ENCODE data around the gene RUBCNL. TPM values are rescaled to one million over a fixed set of nuclear protein-coding genes. Genes with fewer than 3 reads are reported as not detected.

Gene RUBCNL
- total RNA-seq, 1 donor from 2014 or later, result 2.9 TPM

DNA sequence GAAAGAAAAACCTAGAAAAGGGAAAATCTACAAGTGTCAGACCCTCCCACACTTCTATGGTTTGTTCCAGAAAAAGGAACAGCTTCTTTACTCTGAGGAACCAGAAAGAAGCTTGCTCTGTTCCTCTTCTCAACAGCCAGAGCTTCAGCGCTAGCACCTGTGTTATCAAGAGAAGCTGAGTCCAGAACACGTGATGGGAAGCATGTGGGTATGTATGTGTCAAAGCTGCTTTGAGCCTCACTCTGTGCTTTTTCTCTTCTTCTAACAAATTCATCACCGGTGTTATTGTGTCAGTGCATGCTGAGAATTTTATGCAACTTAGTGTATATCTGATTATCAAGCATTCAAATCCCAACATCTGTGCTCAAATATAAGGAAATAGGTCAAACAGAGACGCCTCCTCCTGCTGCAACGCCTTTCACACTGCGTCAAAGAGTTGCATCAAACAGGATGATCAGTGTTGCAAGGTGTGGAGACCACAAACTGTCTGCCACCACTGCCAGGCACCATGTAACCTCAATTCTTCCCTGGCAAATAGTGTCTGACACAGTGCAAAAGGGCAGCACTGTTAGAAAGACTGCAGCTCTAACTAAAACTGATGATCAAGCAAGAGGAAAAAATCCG is 91.4 kb downstream of the RUBCNL start:
- no peaks in the 10 kb centered on the region for H3K9me3 ChIP-seq
- peak overlapping the region; percentile 70 for H3K27ac ChIP-seq
- peaks cover 23% of the 10 kb centered on the region for H3K4me1 ChIP-seq
- ATAC-seq (peak; percentile 85), DNase-seq (no peak)
- H3K4me3 ChIP-seq, result no peak overlapping the region
- TF ChIP-seq, protein P1, sequence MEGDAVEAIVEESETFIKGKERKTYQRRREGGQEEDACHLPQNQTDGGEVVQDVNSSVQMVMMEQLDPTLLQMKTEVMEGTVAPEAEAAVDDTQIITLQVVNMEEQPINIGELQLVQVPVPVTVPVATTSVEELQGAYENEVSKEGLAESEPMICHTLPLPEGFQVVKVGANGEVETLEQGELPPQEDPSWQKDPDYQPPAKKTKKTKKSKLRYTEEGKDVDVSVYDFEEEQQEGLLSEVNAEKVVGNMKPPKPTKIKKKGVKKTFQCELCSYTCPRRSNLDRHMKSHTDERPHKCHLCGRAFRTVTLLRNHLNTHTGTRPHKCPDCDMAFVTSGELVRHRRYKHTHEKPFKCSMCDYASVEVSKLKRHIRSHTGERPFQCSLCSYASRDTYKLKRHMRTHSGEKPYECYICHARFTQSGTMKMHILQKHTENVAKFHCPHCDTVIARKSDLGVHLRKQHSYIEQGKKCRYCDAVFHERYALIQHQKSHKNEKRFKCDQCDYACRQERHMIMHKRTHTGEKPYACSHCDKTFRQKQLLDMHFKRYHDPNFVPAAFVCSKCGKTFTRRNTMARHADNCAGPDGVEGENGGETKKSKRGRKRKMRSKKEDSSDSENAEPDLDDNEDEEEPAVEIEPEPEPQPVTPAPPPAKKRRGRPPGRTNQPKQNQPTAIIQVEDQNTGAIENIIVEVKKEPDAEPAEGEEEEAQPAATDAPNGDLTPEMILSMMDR (IDR thresholded peaks at IDR 0.05), result no peak
- intact Hi-C loops (cut with DNase I), result no loop called here
- no peaks in the 10 kb centered on the region for H3K36me3 ChIP-seq
- no peaks in the 10 kb centered on the region for H3K27me3 ChIP-seq

DNA sequence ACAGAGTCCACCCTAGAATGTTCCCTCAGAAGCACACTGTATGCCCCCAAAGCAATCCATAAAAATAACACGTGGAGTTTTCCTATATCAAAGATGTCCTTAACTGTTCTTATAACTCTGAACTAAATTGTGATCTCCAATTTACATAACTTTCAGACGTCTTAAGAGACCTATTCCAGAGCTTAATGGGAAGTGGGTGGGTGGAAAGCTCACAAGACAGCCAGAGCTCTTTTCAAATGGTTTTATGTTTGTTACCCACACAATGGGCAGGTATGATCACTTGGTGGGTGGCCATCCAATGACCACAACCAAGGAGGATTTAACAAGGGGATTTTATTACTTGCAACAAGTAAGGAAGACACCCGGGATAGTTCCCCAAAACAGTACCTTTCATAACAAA is 93.6 kb downstream of the RUBCNL start:
- H3K36me3 ChIP-seq, result no peaks in the 10 kb centered on the region

More for the DNA sequence above, 93.6 kb downstream of the RUBCNL start:
- Histone ChIP-seq H3K9me3 (no peaks in the 10 kb centered on the region), H3K27ac (no peak overlapping the region), H3K4me3 (no peak overlapping the region), H3K27me3 (no peaks in the 10 kb centered on the region), H3K4me1 (peaks cover 22% of the 10 kb centered on the region)
- TF ChIP-seq, protein P1 (IDR thresholded peaks at IDR 0.05), result no peak
- ATAC-seq (no peak), DNase-seq (no peak)
- intact Hi-C loops (cut with DNase I), result no loop called here

Other genes with a start within 250 kb of the RUBCNL start
- gene LCP1, start 205.1 kb downstream of the RUBCNL start, total RNA-seq, result 234 TPM
- 0.29 TPM for gene LRRC63, start 175.3 kb downstream of the RUBCNL start, total RNA-seq
- 32.0 TPM for gene LRCH1, start 165.9 kb upstream of the RUBCNL start, total RNA-seq